A549 treated with AZD2906 at 1 μM for 4 hours (cell line): Measurements from ENCODE around the gene FUNDC2. TPM values are rescaled to one million over a fixed set of nuclear protein-coding genes. Genes with fewer than 3 reads are reported as not detected.

ENCODE experiments used
- total RNA-seq: library from RNA; stranded (reverse); fragments of 200-300 nt; extraction: Qiagen RNA extraction; gene quantifications from 5 replicates; pipeline ENCODE4 v1.2.3, GENCODE V29; 2022

The FUNDC2 gene
- total RNA-seq = 92.3 to 125 TPM (median 119 TPM) in 5 replicates

GRCh38 chrX:155026727-155027508 is at the start of gene FUNDC2:
TSS of gene FUNDC2 (plus strand) at chrX:155026844. CDS start at chrX:155026939, 95 bp downstream.

GRCh38 chrX:155022585-155022984 is 4.1 kb upstream of the FUNDC2 start, which contains the start of gene F8:
TSS of gene F8 (minus strand) at chrX:155022723. CDS start at chrX:155022552, 171 bp downstream.

GRCh38 chrX:155070975-155071693 is 44.5 kb downstream of the FUNDC2 start, which contains the start of the genes BRCC3, CMC4 and MTCP1:
TSS of gene BRCC3 (plus strand) at chrX:155071508. CDS start at chrX:155071528, 20 bp downstream.
TSS of gene CMC4 (minus strand) at chrX:155071136. CDS start at chrX:155064023, 7,113 bp downstream.
TSS of gene MTCP1 (minus strand) at chrX:155071136. CDS start at chrX:155066010, 5,126 bp downstream.

Other genes starting within 250 kb of the FUNDC2 start
- 13.7 to 16.4 TPM (median 15.9 TPM) in 5 replicates for gene MPP1, start 221.4 kb upstream of the FUNDC2 start, total RNA-seq
- not detected in 5 replicates for gene SMIM9, start 192.2 kb upstream of the FUNDC2 start, total RNA-seq
- gene F8A1, start 140.5 kb upstream of the FUNDC2 start, total RNA-seq = 57.2 to 105 TPM (median 93.5 TPM) in 5 replicates
- 3.6 to 4.6 TPM (median 4.1 TPM) in 5 replicates for gene F8, start 4.1 kb upstream of the FUNDC2 start, total RNA-seq
- 13.7 to 18.2 TPM (median 15.8 TPM) in 5 replicates for gene CMC4, start 44.3 kb downstream of the FUNDC2 start, total RNA-seq
- gene MTCP1, start 44.3 kb downstream of the FUNDC2 start, total RNA-seq = 14.5 to 22.0 TPM (median 17.3 TPM) in 5 replicates
- 22.1 to 28.6 TPM (median 25.2 TPM) in 5 replicates for gene BRCC3, start 44.7 kb downstream of the FUNDC2 start, total RNA-seq
- gene VBP1, start 189.6 kb downstream of the FUNDC2 start, total RNA-seq = 45.0 to 61.2 TPM (median 47.4 TPM) in 5 replicates
- gene RAB39B, start 237.6 kb downstream of the FUNDC2 start, total RNA-seq = 0.63 to 0.80 TPM (median 0.75 TPM) in 5 replicates